ENCODE results near the gene TMOD1.

GRCh38 chr9:97556036-97556720 is 54.7 kb downstream of the TMOD1 start:
- TF ChIP-seq FOXP4 (CRISPR knock-in tag; IDR thresholded peaks at IDR 0.05) (no peak), TP53 (CRISPR knock-in tag; IDR thresholded peaks at IDR 0.05) (no peak), SMAD3 (CRISPR knock-in tag; IDR thresholded peaks at IDR 0.05; ENCODE audit: borderline replicate concordance) (no peak), MAX (CRISPR knock-in tag; IDR thresholded peaks at IDR 0.05) (no peak), CTCF (IDR thresholded peaks at IDR 0.05) (no peak), ELF4 (CRISPR knock-in tag; IDR thresholded peaks at IDR 0.05; ENCODE audit: low read depth) (no peak), HMGXB4 (CRISPR knock-in tag; IDR thresholded peaks at IDR 0.05) (no peak)

Measured in WTC11 (cell line).